HG03066 (cell line): Measurements from ENCODE around the gene TTC34.

ENCODE experiments used
- ATAC-seq: cut with Tn5 transposase; IDR thresholded peaks from one replicate; pipeline ENCODE4 v1.9.1; 2021; ENCODE audit warnings: low read depth; ENCODE audit not compliant: unreplicated experiment

The TTC34 gene

DNA sequence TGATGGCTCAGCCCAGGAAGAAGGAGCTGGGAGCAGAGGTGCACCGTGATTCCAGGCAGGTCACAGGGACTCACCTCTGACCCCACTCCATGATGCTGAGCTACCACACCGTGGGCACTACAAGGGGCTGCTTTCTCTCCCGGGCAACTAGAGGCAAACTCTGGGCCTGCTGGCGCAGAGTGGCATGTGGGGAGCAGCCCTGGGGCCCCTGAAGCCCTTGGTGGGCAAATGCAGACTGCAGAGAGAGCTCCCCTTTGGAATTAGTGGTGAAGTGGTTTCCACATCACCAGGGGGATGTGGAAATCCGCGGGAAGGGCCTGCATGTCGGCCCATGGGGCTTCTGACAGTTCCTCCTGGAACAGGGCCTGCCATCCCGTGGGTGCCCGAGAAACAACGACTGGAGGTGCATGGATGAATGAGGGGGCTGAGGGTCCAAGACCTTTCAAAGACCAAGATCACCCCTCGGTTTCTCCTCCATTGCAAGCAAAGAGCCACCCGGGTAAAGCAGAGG lies 156.8 kb downstream of the TTC34 start:
- no peak for ATAC-seq

DNA sequence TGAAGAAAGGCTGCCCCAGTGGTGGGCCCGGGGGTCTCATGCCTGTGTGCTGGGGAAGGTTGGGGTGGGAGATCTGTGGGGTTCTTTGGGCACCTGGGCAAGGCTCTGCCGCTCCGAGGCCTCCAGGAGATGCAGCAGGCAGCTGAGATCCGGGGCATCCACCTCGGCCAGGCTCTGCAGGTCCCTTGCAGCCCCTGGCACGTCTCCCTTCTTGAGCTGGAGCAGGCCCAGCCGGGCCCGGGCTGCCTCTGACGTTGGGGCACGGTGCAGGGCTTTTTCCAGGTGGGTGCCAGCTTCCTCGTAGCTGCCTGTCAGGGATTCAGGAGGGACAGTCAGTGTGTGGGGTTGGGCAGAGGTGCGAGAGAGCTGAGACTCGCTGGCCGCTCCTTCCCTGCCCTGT lies 157.3 kb downstream of the TTC34 start:
- no peak for ATAC-seq

DNA sequence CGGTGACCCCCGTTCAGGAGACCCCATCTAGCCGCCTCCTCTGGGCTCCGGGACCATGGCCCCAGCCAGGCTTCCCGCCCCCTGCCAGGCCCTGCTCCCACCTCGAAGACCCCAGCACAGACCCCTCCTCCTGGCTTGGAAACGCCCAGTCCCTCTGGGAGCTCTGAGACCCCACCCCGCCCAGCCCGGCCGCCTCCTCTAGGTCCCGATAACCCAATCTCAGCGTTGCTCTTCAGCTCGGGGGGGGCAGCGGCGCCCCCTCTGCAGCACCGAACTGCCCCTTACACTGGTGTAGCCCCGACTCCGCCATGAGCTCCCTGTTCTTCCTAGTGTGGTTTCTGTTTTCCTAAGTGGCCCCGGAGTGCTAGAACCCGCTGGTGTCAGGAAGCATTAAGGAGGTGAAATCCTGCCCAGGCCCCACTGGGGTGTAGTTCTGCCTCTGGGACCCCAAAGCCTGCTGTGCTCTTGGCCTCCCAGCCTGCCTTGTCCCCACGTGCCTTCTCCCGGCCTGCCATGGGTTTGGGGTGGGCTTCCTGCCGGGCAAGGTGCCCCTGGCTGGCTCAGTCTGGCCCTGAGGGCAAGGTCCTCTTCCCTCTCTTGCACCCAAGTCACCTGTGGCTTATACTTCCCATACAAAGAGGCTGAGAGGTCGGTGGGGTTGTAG lies 157.9 kb downstream of the TTC34 start:
- no peak for ATAC-seq

DNA sequence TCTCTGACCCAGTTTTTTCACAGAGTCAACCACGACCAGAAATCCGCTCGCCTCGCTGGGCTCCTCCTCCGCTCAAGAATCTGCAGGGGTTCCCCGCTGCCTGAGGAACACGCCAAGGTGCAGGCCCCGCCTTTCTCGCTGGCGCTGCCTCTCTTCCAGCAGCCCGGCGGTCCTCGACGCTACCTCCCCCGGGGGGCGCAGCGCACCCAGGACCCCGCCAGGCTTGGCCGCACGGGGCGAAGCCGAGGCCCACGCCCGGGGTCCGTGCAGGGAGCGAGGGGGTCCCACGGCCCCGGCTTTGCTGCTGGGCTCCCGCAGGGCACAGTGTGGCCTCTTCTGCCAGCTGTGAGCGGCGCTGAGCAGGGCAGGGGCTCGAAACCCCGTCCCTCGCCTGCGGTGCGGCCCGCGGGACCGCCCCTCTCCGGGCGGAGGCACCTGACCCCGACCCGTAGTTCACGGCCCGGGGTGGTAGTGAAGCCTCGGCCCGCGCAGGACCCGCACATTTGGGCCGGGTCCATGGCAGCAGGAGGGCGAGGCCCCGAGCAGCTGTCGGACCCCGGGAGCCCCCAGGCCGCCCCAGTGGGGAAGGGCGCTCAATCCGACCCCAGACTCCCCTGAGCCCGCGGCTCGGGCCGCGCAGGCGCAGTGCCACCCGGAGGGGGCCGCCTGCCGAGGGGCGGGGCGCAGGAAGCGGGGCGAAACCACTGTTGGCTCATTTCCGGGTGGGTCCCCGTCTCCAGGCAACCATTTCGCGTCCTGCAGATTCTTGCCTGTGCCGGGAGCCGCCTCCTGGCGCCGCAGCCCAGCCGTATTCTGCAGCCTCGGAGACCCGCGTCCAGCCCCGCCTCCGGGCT lies 158.7 kb downstream of the TTC34 start:
- ATAC-seq: peak; percentile 75

DNA sequence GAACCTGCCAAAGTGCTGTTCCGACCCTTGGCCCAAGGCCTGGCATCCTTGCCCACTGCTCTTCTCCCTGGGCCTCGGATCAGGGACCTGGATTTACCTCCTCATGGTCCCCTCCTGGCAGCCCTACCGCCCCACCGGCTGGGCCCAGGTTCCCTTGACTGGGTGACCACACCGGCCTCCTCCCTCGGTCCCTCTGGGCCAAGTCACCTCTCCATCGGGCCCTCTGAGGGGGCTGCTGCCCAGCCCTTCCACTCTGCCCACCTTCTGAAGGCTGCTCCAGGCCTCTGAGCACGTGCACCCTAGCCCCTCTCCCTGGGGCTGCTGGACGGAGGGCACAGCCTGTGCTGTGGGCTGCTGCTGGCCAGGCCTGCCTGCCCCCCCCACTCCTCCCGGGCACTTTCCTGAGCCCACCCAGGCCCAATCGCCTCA lies 159.3 kb downstream of the TTC34 start:
- ATAC-seq: no peak

DNA sequence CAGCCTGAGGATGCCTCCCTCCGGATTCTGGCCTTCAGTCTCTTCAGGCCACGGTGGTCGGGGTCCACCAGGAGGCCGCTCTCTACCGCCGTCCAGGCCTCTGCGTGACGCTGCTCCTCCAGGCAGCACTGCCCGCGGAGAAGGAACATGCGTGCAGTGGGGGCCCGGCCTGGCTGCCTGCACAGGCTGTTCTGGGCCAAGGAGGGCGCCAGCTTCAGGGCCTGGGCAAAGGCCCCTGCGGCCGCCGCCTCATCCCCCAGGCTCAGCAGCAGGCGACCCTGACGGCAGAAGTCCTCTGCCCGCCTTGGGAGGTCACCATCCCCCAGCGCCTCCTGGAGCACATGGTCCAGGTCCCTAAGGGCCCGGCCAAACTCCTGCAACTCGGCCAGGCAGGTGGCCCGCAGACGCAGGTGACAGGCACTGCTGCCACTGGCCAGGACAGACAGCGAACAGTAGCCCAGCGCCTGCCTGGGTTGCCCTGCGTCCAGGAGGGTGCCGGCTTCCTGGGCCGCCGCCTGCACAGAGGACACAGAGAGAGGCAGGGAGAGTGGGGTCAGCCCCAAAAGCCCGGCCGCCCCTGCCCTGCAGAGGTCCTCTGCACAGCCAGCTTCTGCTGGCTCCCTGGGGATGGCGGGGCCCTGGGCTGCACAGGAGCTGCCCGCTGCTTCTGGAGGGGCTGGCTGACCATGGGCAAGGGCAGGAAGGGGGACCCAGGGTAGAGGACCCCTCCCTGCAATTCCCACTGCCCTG lies 159.9 kb downstream of the TTC34 start:
- ATAC-seq: no peak

DNA sequence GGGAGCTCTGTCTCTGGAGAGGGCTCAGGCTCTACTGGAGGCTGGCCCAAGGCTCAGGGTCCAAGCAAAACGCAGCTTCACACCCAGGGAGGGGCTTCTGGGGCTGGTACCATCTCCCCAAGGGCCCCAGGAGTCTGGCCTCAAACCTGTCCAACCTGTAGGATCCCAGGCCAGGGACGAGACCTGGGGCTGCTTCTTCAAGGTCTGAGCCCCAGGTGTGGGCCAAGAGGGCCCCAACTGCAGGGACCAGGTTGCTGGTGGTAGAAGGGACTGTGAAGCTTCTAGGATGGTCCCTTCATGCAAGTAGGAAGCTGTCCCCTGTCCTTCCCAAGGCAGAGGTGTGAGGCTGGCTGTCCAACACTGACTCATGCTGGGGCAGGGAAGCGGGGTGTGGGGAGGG lies 160.9 kb downstream of the TTC34 start:
- no peak for ATAC-seq

DNA sequence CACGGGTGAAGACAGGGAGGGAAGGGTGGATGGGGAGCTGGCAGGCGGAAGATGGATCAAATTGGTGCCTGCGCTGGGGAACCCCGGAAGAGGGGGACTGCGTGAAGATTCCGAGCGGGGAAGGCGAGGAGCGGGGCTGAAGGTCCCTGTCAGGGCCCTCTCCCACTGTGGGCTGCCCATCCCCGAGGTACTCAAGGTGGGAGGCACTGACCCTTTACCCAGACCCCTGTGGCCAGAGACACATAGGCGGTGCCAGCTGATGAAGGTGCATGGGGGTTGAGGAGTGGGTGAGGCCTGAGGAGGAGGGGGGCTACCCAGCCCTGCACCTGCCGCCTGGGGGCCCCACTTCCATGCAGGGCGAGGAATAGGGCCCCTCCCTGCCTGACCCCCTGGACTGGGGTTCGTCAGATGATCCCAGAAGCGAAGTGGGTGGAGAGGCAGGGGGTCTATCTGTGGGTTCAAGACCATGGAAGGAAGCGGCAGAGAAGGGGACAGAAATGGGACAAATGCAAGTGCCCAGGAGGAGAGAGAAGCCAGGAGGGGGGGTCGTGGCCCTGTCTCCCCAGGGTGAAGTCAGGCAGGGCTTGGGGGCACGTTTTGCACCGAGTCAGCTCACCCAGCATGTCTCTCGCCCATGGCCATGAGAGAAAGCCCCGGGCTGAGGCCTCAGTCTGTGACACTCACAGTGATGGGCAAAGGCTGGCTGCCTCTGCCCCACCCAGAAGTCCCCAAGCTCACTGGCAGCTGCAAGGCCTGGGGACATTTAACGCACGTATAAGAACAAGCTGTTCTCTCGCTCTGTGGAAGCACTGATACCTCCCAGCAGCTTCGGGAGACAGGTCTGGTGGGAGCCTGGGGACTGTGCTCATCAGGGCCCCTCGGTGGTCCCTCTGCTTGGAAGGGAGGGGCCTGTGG lies 161.6 kb downstream of the TTC34 start:
- ATAC-seq: no peak

DNA sequence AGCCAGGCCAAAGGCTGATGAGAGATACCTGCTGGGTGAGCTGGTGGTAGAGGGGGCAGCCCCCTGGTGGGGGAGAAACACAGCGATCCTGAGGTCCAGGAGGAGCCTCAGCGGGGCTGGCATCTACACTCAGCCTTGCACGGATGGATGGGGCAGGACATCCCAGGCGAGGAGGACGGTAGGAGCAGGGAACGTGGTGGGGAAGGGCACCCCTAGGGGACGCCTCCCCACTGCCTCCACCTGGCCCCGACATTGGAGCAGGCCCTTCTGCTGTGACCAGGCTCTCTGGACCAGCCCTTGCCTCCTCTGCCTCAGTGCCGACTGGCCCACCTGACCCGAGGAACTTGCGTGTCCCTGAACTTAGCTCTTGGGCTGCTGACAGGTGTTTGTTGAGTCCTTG lies 162.3 kb downstream of the TTC34 start:
- ATAC-seq: no peak

DNA sequence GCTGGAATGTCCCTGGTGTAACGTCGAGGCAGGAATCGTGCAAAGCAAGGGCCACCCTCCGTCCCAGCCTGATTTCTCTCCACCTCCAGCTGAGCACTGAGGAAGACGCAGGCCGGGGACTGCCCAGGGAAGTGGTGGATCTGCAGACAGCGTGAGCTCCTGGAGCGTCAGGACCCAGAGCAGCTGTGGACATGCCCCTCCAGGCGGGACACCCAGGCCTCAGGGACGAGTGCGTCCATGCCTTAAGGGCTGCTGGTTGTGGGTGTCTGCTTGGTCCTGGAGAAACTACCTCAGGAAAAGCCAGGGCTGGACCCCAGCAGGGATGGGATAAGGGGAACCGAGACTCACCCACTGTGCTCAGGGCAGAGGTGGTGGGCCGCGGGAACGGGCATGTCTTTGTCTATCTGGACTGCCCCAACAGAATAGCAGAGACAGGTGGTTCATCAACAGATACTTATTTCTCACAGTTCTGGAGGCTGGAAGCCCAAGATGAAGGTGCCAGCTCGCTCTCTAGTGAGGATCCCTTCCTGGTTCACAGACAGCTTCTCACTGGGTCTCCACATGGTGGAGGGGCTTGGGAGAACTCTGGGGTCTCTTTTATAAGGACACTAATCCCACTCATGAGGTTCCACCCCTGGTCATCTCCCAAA lies 162.9 kb downstream of the TTC34 start:
- ATAC-seq: no peak

DNA sequence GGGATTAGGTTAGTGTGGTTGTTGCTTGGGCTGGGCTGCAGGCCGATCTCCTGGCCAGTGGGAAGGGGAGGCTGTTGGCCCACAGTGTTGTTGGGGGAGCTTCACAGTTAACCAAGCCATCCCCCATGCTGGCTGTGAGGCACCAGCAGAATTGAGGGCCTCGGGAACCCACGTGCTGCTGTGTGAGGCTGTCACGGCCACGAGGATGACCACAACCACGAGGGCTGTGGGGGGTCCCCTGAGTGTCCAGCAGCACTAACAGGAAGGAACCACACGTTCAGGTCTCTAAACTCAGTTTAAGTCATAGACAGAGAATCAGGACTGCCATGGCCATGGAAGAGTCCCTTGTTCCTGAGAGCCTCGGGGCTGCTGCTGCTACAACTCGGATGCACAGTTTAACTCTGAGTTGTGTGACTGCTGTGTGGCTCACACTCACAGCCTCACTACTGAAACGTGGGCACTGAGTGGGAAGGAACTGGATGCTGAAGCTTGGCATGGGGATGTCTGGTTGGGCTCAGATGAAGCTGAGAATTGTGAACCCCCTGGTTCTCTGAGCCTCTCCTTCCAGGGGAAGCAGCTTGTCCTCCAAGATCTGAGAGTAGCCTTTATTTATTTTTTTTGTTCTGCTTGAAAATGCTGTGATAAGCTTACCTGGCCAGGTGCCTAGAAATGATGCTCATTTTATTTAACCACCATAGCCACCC lies 163.9 kb downstream of the TTC34 start:
- ATAC-seq: no peak

DNA sequence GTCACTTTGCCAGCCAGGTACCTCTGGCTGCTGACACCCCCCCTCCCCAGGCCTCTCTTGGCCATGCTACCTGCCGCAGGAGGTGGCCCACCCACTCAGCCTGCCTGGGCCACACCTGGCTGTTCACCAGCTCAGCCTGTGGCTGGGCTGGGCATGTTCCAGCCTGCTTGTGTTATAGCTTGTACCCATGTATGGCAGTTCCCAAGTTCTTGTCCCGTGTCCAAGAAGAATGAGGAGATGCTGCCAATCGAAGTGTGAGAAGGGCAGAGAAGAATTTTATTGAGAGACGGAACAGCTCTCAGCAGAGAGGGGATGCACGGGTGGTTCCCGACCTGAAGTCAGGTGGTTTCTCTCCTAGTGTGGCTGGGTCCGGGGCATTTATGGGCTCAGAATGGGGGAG lies 164.8 kb downstream of the TTC34 start:
- no peak for ATAC-seq

DNA sequence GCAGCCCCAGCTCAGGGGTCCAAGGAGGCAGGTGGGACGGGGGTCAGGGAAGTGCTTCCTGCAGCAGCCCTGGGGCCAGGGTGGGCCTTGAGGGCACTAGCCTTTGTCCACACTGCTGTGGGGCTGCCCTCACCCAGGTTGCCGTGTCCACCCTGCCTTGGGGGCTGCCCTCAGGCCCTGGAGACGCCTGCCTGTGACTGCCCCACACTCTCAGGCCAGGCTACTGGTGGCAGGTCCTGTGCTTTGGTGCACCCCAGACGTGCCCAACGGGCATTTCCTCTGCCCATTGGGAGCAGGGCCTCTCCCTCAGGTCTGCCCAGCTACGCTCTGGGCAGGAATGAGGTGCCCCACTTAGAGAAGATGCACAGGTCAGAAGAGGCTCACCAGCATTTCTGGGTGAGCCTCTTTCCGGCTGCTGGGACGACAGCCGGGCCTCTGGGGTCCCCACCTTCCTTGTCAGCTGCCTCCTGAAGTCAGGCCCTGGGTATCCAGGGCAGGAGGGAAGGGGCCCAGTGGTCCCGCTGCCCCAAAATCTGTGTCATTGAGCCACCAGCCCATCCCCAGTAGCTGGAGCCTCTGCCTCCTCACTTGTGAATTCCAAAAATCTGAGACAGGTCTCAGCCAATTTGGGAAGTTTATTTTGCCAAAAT lies 166.0 kb downstream of the TTC34 start:
- no peak for ATAC-seq

DNA sequence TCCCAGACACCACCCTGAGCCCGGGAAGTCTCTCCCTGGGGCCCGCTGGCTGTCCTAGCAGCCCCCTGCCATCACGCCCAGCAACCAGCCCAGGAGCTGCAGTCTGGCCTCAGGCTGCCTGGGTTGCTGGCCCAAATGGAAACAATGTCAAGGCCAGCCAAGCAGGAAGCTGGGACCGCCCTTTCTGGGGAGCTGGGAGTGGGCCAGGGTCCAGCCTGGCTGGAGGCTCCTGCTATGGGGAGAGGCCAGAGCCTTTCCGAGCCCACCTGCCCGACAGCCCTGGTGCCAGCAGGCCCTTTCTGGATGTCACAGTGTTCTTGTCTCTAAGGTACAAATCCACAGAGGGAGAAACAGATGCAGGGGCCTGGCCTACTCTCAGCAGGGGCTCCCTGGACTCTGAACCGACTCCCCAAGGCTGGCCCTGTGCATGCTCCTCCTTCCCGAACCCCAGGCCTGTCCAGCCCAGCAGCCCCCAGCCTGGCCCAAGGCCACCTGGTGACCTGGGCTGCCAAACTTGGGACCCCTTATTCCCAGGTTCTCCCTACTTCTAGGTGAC lies 167.5 kb downstream of the TTC34 start:
- ATAC-seq: no peak

DNA sequence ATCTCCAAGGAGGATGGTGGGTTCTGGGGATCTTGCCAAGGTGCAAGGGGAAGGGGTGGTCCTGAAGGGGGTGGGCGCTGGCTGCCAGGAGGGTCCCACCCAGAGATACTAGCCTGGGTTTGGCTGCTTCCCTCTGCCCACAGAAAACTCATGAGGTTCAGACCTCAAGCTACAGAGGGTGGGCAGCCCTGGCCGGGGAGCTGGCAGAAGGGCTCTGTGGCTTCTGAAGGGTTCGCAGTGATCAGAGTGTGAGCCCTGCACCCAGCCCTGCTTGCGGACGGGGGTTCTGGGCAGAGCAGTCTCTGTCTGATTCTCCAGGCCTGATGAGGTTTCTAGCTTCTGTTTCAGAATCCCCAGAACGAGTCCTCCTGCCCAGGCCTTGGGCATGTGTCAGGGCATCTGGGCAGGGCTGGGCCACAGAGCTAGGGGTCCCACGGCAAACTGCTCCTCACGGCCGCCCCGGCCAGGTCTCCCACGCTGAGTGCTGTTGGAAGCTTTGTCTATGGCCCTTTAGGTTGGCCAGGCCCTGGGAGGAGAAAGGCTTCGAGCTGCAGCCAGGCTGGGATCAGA lies 168.0 kb downstream of the TTC34 start:
- ATAC-seq: no peak

DNA sequence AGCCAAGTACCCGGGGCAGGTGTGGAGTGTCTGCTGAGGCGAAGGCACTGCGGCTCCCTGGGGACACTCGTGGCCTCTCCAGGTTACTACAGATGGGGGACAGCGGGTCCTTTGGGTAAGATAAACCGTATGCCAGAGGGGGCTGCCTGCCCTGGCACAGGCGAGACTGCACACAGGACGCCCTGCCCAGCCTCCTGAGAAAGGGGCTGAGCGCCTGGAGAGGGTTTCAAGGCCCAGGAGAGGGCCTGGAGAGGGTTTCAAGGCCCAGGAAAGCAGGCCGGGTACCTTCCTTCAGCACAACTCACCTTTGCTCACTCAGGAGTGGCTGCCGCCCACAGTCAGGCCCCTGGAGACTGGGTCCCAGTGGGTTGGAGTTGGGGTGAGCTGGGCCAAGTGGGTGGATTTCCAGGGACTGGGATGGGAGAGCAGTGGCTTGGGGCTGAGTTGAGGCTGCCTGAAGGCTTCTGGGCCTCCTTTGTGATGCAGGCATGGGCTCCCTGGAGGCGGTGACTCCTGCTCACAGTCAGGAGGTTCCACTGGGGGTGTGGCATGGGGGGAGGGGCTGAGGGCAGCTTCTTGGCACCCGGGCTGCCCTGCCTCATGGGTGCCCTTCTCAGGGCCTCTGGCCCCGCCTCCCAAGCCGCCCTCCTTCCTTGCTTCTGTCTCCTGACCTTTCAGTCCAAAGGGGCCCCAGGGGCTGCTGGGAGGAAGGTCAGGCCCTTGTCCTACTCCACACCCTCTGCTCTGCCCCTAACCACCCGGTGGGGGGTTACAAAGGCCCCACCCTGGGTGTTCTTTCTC lies 168.7 kb downstream of the TTC34 start, which contains the start of gene MMEL1:
Gene MMEL1 (minus strand): TSS at position 456 of the 801 bp plus-strand sequence. CDS start 3,532 bp downstream, outside the sequence.
- no peak for ATAC-seq

DNA sequence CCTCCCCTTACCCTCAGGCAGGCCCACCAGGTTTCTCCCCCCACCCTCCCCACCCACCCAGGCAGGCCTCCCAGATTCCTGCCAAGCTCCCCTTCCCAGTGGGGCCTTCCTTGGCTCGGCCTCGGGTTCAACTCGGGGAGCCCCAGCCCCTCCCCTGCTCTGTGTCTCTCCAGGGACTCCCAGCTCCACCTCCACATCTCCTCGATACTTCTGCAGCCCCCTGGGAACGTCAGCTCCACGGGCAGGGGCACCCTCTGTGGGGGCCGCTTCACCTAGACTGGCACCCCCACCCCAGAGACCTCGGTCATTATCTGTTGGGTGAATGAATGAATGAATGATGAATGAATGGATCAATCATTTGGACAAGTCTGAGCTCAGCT lies 169.5 kb downstream of the TTC34 start:
- no peak for ATAC-seq
